OCI-LY3 (cell line): ENCODE data around the gene SFT2D3.

Source experiments
- H2AFZ ChIP-seq: fragments of 200-600, 300-600 bp; shearing (Covaris generic); 2 replicates; pipeline ENCODE4 v1.6.0; 2014; ENCODE audit warnings: antibody characterized with exemption, low read depth, low read length
- H3K27ac ChIP-seq: fragments of 200-600, 300-600 bp; sonication (generic); 2 replicates; pipeline ENCODE4 v1.5.1; 2014; ENCODE audit warnings: mild to moderate bottlenecking, low read length, moderate library complexity, mixed read lengths
- H3K27me3 ChIP-seq: fragments of 200-600, 300-600 bp; sonication (generic); 2 replicates; pipeline ENCODE4 v1.6.1; 2014; ENCODE audit warnings: low read depth, low read length, mixed read lengths
- H3K36me3 ChIP-seq: fragments of 200-600, 300-600 bp; sonication (generic); replicated peaks from 2 replicates; pipeline ENCODE3; 2014; ENCODE audit warnings: low read depth, low read length, mixed read lengths
- H3K4me1 ChIP-seq: fragments of 300-600, 200-600 bp; sonication (generic); 2 replicates; pipeline ENCODE4 v1.6.1; 2014; ENCODE audit warnings: low read length, mixed read lengths
- H3K4me2 ChIP-seq: fragments of 200-600, 300-600 bp; sonication (generic); 2 replicates; pipeline ENCODE4 v1.6.1; 2014; ENCODE audit warnings: low read length, mixed read lengths
- H3K4me3 ChIP-seq: fragments of 300-600, 200-600 bp; sonication (generic); 2 replicates; pipeline ENCODE4 v1.5.1; 2014; ENCODE audit warnings: antibody characterized with exemption, mild to moderate bottlenecking, low read length, moderate library complexity
- H3K79me2 ChIP-seq: fragments of 300-600, 200-600 bp; shearing (Covaris generic); 2 replicates; pipeline ENCODE4 v1.6.1; 2014; ENCODE audit warnings: mild to moderate bottlenecking, low read length, mixed read lengths
- H3K9ac ChIP-seq: fragments of 300-600, 200-600 bp; shearing (Covaris generic); 2 replicates; pipeline ENCODE4 v1.6.0; 2014; ENCODE audit warnings: mild to moderate bottlenecking, low read length, moderate library complexity
- H3K9me3 ChIP-seq: fragments of 200-600, 300-600 bp; shearing (Covaris generic); 2 replicates; pipeline ENCODE4 v1.6.1; 2014; ENCODE audit warnings: low read length, mixed read lengths; ENCODE audit not compliant: insufficient read depth
- H4K20me1 ChIP-seq: fragments of 200-600, 300-600 bp; sonication (generic); 2 replicates; pipeline ENCODE4 v1.6.1; 2016; ENCODE audit warnings: low read length, mixed read lengths; ENCODE audit not compliant: insufficient read depth
- EZH2phosphoT487 ChIP-seq: fragments of 200-600 bp; shearing (Covaris generic); IDR thresholded peaks from 2 replicates; pipeline ENCODE4 v1.6.1; 2018; ENCODE audit warnings: antibody characterized with exemption, mixed run types, low read depth
- TF ChIP-seq, protein P1 (sequence below): fragments of 200-600, 300-600 bp; sonication (generic); IDR thresholded peaks from 2 replicates; pipeline ENCODE4 v1.5.1; 2014; ENCODE audit warnings: antibody characterized with exemption, low read length, low read depth

SFT2D3 gene

DNA sequence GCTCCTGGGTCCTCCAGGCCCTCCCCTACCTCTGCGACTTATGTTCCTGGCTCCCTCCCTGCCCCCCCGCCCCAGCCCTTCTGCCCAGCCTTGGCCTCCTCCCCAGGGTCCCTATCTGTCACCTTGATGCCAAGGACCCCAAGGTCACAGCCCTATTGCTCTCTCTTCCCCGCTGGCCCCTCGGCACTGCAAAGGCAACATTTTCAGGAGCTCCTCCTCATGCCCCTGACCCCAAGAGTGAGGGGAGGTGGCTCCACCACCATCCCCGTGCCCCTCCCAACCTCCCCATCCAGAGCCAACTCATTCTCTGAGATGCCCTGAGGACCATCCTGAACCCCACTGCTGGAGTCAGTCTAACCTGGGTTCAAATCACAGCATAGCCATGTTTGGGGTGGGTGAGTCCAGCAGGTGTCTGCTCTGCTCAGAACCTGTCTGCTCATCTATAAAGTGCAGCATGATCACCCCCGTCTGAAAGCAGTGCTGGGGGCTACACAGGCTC is 37.7 kb upstream of the SFT2D3 start:
- H3K27ac ChIP-seq, result no peak overlapping the region
- H3K9me3 ChIP-seq, result no peaks in the 10 kb centered on the region
- peaks cover 10% of the 10 kb centered on the region for H3K4me1 ChIP-seq
- H3K4me2 ChIP-seq, result no peak overlapping the region
- H4K20me1 ChIP-seq, result no peaks in the 10 kb centered on the region
- peaks cover 12% of the 10 kb centered on the region for H3K27me3 ChIP-seq
- no peaks in the 10 kb centered on the region for H3K36me3 ChIP-seq
- no peak for TF ChIP-seq EZH2phosphoT487
- TF ChIP-seq, protein P1, sequence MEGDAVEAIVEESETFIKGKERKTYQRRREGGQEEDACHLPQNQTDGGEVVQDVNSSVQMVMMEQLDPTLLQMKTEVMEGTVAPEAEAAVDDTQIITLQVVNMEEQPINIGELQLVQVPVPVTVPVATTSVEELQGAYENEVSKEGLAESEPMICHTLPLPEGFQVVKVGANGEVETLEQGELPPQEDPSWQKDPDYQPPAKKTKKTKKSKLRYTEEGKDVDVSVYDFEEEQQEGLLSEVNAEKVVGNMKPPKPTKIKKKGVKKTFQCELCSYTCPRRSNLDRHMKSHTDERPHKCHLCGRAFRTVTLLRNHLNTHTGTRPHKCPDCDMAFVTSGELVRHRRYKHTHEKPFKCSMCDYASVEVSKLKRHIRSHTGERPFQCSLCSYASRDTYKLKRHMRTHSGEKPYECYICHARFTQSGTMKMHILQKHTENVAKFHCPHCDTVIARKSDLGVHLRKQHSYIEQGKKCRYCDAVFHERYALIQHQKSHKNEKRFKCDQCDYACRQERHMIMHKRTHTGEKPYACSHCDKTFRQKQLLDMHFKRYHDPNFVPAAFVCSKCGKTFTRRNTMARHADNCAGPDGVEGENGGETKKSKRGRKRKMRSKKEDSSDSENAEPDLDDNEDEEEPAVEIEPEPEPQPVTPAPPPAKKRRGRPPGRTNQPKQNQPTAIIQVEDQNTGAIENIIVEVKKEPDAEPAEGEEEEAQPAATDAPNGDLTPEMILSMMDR, result no peak
- H3K9ac ChIP-seq, result no peak overlapping the region
- H3K4me3 ChIP-seq, result no peak overlapping the region
- no peak overlapping the region for H2AFZ ChIP-seq
- H3K79me2 ChIP-seq, result no peaks in the 10 kb centered on the region

DNA sequence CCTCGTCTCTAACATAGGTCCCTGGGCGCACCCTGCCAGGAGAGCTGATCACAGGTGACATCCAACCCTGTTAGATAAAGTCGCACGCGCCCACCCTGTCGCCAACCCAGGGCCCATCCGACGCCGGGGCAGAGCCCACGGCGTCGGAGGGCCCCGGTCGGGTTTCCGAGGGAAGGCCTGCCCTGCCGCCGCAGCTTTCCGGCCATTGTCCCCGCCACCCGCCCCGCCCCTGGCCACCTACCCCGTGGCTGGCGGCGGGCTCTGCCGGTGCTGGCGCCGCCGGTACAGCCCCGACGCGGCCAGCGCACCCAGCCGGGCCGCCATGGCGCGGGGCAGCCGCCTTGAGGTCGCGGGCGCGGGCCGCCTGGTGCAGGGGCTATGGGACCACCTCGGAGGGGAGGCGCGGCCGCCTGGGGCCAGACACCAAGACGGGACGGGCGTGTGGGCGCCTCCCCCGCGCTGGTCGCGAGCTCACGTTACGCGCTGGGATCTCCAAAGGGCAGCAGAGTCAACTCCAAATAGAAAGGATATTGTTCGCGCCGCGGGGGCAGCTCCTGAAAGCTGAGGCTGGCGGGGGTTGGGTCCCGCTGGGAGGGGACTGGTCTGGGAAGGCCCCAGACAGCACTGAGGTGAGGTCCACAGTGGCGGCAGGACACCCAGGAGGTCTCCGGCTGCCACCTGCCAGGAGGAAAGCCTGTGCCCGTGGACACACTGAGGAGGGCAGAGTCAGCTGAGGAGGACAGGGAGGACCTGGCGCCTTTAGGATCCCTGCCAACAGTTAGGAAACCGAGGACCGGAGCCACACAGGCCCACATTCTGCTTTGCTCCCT is 37.0 kb upstream of the SFT2D3 start:
- Histone ChIP-seq H3K27me3 (peaks cover 12% of the 10 kb centered on the region), H3K79me2 (no peaks in the 10 kb centered on the region), H3K4me1 (peaks cover 9% of the 10 kb centered on the region), H3K36me3 (no peaks in the 10 kb centered on the region), H2AFZ (no peak overlapping the region), H3K4me3 (no peak overlapping the region), H3K9me3 (no peaks in the 10 kb centered on the region), H3K9ac (no peak overlapping the region), H3K27ac (no peak overlapping the region), H4K20me1 (no peaks in the 10 kb centered on the region), H3K4me2 (no peak overlapping the region)
- TF ChIP-seq, protein P1, result no peak
- TF ChIP-seq EZH2phosphoT487, result no peak

DNA sequence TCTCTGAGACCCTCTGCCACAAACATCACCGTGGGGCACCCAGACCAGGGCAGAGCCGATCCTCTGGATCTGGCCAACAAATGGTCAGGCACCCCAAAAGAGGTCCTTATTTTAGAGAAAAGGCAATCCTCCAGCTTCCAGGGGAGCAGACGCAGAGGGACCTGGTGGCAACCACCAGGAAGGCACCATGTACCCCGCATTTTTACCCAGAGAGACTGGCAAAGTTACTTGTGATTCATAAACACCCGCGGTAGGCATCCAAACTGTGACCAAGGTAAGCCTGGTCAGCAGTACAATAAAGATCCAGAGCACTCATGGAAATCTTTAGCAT is 36.4 kb upstream of the SFT2D3 start:
- Histone ChIP-seq H3K27ac (no peak overlapping the region), H3K36me3 (no peaks in the 10 kb centered on the region), H2AFZ (no peak overlapping the region), H3K9me3 (no peaks in the 10 kb centered on the region), H4K20me1 (no peaks in the 10 kb centered on the region), H3K9ac (no peak overlapping the region), H3K79me2 (no peaks in the 10 kb centered on the region), H3K4me2 (no peak overlapping the region), H3K4me1 (peaks cover 3% of the 10 kb centered on the region; the same call in 1 of the 2 replicates), H3K4me3 (no peak overlapping the region), H3K27me3 (peaks cover 15% of the 10 kb centered on the region)
- no peak for TF ChIP-seq EZH2phosphoT487
- TF ChIP-seq, protein P1, result no peak

DNA sequence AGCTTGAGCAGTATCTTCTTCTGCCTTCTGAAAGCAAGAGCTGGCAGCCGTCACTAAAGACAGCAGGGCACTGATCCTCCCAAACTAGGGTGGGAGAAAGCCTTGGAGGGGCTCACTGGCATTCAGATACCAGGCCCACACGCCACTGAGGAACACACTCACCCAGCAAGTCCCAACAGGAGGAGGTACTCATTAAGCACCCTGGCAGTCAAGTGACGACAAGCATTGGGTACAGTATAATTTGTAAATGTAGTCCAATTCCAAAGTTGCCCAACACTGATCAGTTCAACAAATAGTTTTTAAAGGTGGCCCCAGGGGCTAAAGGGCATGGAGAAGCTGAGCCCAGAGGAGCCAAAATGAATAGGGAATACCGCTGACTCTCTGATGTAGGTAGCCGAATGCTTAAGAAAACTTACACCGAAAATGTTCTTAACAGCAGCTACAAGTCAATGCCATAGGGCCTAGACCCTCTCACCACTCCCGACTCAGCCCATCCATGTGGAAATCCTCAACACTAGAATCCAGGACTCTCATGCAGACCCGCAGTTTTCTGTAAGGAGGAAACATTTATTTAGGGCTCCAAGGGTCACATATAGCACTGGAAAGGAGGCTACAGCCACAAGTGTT is 35.9 kb upstream of the SFT2D3 start:
- Histone ChIP-seq H4K20me1 (no peaks in the 10 kb centered on the region), H3K79me2 (no peaks in the 10 kb centered on the region), H3K4me1 (no peaks in the 10 kb centered on the region), H3K4me2 (no peak overlapping the region), H3K9me3 (no peaks in the 10 kb centered on the region), H3K36me3 (no peaks in the 10 kb centered on the region), H2AFZ (no peak overlapping the region), H3K27ac (no peak overlapping the region), H3K9ac (no peak overlapping the region), H3K27me3 (peaks cover 20% of the 10 kb centered on the region), H3K4me3 (no peak overlapping the region)
- no peak for TF ChIP-seq EZH2phosphoT487
- TF ChIP-seq, protein P1, result no peak
